Esophagus muscularis mucosa (tissue), 4 donors: ENCODE data around the gene PMEL.

Experiments used
- EP300 ChIP-seq: sonication (generic); formaldehyde crosslinking; IDR thresholded peaks from one replicate; pipeline ENCODE4 v1.6.1; 2017; ENCODE audit warnings: antibody characterized with exemption
- POLR2A ChIP-seq: fragments of 450-650 bp; IDR thresholded peaks from one replicate; pipeline ENCODE4 v1.6.1; 2017; ENCODE audit warnings: antibody characterized with exemption, moderate library complexity, mild to moderate bottlenecking, low read depth
- TF ChIP-seq, protein P1 (sequence below), 3 experiments: fragments of 200-600 bp in 2 of 3; fragments of 450-650 bp in 1 of 3; sonication (generic) in 2 of 3; IDR thresholded peaks; one replicate each; pipeline ENCODE4 v1.5.1; 2017 to 2019; ENCODE audit warnings: antibody characterized with exemption in 3 of 3, mild to moderate bottlenecking in 2 of 3, moderate library complexity in 1 of 3

- TF ChIP-seq, protein P1, sequence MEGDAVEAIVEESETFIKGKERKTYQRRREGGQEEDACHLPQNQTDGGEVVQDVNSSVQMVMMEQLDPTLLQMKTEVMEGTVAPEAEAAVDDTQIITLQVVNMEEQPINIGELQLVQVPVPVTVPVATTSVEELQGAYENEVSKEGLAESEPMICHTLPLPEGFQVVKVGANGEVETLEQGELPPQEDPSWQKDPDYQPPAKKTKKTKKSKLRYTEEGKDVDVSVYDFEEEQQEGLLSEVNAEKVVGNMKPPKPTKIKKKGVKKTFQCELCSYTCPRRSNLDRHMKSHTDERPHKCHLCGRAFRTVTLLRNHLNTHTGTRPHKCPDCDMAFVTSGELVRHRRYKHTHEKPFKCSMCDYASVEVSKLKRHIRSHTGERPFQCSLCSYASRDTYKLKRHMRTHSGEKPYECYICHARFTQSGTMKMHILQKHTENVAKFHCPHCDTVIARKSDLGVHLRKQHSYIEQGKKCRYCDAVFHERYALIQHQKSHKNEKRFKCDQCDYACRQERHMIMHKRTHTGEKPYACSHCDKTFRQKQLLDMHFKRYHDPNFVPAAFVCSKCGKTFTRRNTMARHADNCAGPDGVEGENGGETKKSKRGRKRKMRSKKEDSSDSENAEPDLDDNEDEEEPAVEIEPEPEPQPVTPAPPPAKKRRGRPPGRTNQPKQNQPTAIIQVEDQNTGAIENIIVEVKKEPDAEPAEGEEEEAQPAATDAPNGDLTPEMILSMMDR (IDR thresholded peaks at IDR 0.05) = no peak
- TF ChIP-seq EP300 (no peak), POLR2A (no peak)
Observed at GRCh38 chr12:55932551-55932910, 33.3 kb downstream of the PMEL start.
